GM23248 (cell line): ENCODE results near the gene FAM186B.

Source experiments
- EZH2 ChIP-seq: fragments of 200-600 bp; sonication (generic); IDR thresholded peaks from 2 replicates; pipeline ENCODE4 v1.6.1; 2018; ENCODE audit warnings: antibody characterized with exemption, mild to moderate bottlenecking; ENCODE audit not compliant: insufficient read depth, poor library complexity, severe bottlenecking
- EZH2phosphoT487 ChIP-seq: fragments of 200-600 bp; sonication (generic); IDR thresholded peaks from 2 replicates; pipeline ENCODE4 v1.6.1; 2018; ENCODE audit warnings: antibody characterized with exemption, moderate library complexity, mild to moderate bottlenecking, low read depth; ENCODE audit not compliant: insufficient read depth

- TF ChIP-seq EZH2 (no peak), EZH2phosphoT487 (no peak)
Observed at GRCh38 chr12:49578471-49579112, 26.8 kb downstream of the FAM186B start.
